Measurements from ENCODE around the gene BICD1.

BICD1 gene

DNA sequence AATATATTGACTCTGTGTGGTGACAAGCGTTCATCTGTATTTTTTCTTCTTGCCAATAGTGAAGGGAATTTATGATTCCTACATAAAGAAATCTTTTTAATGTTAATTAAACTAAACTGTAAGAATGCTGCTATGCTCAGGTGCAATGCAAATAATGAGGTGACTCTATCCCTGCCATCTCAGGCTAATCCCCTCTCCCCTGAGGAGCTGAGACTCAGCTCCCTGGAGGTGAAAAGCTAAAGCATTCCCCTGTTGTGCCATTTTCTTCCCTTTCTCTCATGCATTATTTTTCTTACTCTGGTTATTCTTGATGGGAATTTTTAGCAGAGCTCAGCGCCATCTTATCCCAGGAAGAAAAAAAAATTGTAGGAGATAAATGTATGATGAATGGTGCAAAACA is 178.8 kb downstream of the BICD1 start:
- DNase-seq: peak in 1 of 2 experiments; percentile 28

DNA sequence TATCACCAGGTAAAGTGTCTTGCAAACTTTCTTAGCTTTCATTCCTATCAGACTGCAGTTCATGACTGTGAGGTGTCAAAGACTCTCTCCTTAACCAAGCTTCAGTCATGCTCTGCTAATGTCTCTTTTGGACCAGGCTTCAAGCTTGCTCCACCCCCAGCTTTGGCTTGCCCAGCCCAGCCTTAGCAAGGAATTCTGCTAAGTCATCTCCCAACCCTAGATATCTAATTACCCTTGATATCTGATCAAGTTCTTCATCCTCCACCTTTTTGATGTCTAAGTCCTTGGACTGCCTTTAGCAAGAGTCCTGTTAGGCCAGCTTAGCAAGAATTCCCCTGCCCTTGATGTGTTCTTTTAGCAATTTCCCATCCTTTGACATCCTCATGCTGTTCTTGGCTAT is 183.8 kb downstream of the BICD1 start:
- DNase-seq: no peak

DNA sequence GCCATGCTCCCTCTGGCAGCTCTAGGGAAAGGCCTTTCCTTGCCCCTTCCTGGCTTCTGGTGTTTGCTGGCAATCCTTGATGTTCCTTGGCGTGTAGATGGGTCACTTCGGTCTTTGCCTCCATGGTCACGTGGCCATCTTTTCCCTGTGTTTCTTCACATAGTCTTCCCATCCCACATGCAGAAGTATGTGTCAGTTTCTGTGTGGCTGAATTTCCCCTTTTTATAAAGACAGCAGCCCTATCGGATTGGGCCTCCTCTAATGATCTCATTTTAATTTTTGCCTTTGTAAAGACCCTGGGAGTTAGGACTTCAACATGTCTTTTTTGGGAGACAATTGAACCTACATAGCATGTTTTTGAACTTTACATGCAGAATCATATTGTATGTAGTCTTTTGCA is 185.5 kb downstream of the BICD1 start:
- no peak for DNase-seq

DNA sequence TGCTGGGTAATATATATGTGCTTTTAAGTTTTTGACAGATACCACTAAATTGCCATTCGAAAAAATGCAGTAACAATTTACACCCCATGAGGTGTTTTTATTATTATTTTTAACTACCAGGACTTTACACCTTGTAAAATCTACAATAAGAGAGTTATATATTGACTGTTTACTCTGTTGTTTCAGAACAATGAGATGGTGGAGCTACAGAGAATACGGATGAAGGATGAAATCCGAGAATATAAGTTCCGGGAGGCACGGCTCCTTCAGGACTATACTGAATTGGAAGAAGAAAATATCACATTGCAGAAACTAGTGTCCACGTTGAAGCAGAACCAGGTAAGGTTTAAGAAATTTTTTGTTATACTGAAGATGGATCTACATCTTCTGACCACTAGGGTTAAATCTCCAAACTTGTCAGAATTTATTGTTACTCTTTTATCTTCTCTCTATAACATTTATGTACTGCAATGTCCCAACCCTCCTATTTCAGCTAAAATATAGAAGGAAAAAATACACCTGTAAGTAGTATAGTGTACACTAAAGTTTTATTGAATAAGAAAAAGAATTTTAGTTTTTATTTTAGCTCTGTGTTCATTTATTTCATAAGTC is 187.3 kb downstream of the BICD1 start:
- DNase-seq: no peak

DNA sequence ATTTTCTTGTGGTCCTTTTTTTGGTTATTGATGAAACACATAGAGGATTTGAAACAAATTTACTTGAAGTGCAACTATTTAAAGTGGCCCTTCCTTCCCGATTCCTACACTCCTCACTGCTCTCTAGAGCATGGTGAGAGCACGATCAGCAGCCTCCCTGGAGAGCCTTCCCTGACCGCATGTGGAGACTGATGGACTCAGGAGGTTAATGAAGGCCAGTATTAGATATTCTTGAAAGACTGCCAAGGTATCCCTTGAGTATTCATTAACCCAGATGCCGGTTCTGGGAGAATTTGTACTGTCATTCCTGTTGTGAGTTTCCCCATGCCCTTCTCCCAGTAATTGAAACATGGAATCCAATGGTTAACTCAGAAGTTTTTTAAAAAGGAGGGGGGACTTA is 189.9 kb downstream of the BICD1 start:
- no peak for DNase-seq

DNA sequence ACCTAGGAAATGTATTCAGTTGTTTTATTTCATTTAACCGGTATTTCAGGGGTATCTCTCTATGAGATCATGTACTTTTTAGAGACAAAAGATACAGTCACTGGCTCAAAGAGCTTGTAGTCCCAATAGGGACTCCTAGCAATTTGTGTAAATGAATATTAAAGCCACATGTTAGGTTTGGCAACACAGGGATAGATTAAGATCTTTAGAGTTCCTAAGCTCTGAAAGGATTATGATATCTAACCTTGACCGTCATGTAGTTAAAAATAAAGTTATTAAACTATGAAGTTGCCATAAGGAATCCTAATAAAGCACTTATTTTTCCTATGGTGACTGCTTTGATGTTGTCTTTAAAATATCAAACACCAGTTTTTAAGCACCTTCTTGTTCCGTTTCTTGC is 192.3 kb downstream of the BICD1 start:
- no peak for DNase-seq

DNA sequence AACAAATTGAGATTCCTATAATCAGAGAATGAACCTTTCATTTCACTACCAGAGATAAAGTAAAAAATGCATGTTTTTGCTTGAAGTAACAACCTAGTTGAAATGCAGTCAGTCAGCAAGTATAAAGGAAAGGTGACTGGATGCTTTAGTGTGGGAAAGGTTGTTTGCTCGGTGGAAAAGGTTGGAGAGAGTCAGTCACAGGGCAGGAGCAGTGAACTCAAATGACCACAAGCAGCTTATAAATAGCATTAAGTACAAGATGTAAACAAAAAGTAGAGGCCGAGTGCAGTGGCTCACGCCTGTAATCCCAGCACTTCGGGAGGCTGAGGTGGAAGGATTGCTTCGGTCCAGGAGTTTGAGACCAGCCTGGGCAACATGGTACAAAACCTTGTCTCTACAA is 194.6 kb downstream of the BICD1 start:
- no peak for DNase-seq

DNA sequence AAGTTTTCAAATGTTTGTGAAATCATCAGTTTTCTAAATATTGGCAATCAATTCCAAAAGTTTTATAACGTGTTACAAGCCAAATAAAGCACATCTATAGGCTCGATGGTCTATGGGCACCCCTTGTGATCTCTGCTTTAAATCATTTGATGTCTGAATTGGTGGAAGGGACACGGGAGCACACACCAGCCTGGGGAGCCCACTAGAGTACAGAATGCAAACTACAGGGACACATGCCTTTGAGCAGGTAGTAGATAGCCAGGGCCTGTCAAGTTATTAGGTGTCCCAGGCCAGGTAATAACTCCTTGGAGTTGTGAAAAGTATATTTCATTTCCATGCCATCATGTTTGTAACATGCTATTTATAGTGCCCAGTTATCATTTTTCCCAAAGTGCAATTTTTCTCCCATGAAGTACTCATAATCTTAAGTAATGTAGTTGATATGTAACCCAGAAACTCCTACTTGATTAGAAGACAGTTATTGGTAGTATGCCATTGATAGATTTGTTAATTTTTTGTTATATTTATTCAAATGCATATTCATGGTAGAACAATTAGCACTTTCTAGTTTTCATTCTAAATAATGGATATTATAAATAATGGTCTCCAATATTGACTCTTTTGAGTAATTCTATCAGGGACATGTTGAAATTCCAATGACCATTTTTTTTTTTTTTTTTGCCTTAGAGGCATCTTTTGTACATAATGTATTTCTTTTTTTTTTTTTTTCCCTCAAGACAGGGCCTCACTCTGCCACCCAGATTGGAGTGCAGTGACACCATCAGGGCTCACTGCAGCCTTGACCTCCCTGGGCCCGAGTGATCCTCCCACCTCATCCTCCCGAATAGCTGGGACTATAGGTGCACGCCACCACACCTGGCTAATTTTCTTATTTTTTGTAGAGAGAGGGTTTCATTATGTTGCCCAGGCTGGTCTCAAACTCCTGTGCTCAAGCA is 195.8 kb downstream of the BICD1 start:
- peak in 1 of 2 experiments; percentile 36 for DNase-seq

DNA sequence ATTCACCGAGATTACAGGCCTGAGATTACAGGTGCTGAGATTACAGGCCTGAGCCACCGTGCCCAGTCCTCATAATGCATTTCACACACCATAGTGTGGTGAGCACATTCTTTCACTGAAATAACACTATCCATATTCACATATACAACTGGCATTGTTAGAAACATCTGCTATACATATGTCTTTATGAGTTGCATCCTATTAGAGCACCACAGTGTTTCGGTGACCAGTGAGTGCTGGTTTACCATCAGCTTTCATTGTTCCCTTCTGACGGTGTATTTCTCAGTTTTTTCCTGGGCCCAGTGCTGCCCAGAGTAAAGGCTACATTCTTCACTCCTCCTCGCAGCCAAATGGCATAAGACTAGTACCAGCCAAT is 196.5 kb downstream of the BICD1 start:
- no peak for DNase-seq

DNA sequence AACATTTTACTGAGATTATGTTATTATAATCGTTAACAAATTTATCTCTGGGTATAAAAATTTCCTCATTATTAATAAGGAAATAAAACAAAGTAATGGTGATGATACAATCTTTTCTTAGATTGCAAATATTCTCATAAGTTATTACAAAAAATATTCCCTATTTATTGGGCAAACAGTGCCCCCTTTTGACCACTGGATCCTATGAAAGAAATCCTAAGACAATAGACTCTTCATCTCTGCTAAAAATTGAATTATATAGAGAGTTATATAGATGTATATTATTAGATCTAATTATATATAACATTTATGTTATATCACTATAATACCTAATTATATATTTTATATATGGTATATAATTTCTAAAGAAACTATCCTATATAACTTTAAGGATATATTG is 198.5 kb downstream of the BICD1 start:
- peak in 1 of 2 experiments; percentile 62 for DNase-seq

DNA sequence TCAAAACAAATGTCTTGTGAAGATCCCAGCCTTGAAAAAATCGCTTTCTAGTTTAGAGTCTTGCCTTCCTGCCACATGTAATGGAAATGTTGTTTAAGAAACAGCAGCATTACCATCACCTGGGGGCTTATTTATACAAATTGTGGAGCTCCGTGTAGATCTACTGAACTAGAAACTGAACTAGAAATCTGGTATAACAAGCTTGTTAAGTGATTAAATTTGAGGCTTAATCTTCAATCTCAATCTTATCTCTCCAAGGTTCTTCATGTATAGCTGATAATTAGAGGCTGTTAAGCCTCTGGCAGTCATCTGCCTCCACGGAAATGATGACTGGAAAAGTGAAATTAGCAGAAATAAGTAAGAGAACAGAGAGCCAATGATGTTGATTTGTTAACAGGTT is 200.7 kb downstream of the BICD1 start:
- no peak for DNase-seq

DNA sequence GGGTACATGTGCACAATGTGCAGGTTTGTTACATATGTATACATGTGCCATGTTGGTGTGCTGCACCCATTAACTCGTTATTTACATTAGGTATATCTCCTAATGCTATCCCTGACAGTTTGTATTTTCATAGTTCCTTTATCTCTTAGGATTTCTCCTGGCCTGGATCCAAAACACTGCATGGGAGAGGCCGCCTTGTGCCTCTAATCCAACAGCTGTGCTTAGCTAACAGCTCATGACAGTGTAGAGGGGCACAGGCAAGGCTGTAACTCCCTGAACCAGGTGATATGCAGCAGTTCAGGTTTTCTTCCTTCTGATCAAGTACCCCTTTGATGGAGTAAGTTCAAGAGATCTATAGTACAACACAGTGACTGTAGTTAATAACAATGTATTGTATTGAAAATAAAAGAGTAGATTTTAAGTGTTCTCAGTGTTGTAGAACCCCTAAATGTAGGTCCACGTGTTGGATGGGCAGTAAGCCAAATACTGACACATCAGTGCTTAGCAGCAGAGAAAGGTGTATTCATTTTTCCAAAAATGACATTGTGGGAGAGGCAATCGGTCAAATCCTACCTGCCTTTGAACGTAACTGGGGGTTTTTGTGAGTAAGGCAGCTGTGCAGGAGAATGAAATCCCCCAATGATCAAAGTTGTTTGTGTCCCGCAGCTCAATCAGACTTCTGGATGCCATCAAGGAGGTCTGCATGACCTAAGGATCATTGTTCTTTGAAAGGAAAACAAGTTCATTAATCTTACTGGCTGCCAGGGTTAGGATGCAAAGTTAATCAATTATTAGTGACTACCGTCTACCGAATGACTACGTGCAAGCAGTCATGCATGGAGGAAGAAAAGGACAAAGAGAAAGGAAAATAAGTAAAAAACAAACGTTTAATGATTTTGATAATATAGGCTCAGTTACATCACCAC is 203.4 kb downstream of the BICD1 start:
- no peak for DNase-seq

DNA sequence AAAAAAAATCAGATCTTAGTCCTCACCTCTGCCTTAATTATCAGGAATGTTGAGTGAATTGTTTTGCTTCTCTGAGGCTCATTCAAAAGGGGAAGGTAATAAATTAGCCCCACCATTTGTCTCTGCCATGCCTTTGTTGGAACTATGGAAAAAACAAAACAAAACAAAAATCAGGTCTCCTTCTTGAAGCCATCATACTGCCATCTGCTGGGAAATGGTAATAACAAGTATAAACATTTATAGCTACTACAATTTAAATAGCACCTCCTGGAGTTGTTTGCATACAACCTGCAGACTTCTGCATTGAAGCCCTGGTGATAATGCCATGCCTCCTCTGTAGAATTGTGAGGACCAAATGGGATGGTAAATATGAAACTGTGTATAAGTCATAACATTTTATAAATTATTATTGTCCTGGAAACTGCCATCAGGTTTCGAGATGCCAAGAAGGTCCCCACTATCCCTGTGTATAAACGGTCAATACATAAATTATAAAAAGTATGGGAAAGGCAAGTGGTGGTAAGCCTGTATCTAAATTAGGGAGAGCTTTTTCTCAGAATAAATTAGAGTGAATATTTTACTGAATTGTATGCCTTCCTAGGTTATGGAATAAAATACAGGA is 205.5 kb downstream of the BICD1 start:
- DNase-seq: peak; percentile 54 to 78

DNA sequence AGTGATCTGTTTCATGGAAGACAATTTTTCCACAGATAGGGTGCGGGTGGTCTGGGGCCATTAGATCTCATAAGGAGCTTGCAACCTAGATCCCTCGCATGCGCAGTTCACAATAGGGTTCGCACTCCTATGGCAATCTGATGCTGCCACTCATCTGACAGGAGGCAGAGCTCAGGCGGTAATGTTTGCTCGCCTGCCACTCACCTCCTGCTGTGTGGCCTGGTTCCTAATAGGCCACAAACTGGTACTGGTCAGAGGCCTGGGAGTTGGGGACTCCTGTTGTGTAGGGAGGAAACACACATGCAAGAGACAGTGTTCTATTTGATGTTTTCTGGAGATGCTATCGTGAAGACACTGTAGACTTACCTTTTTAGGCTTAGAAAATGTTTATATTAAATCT is 215.7 kb downstream of the BICD1 start:
- no peak for DNase-seq

DNA sequence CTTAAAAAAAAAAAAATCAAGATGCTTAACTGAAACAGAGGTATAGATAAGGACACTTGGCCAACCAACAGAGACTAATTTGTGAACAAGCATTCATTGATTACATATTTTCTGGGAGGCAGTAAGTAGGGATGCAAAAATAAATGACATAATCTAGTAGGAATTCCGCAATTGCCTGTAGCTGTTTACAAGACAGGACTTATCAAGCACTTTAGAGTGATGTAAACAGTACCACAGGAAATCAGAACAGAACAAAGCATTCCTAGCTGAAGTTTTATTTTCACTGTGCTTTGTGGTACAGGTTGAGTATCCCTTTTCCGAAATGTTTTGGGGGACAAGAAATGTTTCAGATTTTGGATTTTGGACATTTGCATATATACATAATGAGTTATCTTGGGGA is 224.5 kb downstream of the BICD1 start:
- DNase-seq: no peak

DNA sequence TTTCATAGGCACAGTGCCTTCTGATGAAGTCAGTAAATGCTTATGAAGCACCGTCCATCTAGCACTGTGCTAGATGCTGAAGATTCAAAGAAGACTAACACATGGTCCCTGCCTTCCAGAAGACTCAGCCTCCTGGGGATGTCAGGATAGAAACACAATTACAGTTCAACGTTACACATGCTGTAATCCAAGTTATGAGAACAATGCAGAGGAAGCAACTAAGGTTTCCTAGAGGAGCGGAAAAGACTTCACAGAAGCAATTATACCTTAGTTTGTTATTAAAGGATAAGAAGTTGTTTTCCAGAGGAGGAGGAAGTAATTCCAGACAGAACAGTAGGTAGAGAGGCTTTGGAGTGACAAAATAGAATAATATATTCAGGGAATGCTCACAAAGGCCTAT is 225.8 kb downstream of the BICD1 start:
- no peak for DNase-seq

DNA sequence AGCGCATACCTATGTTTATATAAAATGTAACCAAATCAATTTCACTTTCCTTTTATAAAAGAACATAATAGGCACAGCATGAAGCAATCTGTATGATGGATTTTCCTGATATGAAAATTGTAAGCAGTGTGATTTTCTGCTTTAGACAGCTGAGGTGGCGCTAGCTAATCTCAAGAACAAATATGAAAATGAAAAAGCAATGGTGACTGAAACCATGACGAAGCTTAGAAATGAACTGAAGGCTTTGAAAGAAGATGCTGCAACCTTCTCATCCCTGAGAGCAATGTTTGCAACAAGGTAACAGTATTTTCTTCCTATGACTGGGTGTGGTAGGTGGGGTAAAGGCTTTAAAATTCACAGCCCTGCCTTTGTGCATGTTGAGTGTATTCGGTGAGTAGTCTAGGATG is 227.7 kb downstream of the BICD1 start:
- no peak for DNase-seq

DNA sequence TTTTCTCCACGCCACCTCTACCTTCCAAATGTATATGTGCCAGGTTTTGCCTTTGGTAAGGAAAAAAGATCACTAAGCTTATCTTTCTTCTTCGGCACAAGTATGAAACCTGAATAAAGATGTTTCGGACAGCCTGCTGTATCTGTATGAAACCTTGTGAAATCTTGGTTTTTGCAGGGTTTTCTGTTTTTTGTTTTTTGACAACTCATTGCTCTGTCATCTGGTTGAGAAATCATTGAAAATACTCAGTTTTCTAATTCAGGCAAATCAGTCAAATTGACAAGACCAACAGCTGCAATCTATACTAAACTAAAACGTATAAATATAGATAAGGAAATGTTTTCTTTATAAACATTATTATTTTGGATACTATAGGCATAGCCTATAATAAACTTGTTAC is 229.6 kb downstream of the BICD1 start:
- no peak for DNase-seq

DNA sequence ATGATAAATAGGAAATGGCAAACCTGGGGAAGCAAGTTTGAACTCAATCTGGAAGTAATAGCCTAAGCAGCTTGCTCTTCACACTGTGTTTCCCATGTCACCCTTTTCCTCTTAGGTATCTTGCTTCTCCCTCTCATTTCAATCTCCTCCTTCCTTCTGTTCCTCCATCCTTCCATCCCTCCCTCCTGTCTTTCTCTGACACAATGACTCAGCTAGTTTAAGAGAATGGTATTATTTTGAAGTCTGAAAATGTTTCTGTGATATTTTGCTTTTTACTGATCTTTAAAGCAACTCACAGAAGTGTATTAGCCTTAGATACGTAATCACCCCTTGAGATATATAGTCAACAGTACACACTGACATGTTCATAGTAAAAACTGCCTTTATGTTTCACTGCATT is 236.8 kb downstream of the BICD1 start:
- DNase-seq: no peak

DNA sequence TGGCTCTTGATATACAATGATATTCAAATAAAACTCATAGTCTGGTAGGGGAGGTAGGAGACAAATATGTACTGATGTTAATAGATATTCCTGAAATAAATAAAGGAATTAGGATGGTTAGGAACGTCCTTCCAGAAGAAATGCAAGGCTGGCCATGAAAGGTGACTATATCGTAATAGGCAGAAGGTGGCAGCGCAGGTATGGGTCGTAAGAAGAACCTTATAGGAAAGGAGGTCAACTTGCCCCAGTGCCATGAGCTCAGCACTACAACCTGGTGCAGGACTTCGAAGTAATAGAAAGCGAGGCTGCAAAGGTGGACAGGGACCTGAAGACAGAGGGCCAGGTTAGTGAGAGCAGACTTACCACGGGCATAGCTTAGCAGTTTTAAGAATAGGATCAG is 237.4 kb downstream of the BICD1 start:
- peak in 1 of 2 experiments; percentile 30 for DNase-seq

DNA sequence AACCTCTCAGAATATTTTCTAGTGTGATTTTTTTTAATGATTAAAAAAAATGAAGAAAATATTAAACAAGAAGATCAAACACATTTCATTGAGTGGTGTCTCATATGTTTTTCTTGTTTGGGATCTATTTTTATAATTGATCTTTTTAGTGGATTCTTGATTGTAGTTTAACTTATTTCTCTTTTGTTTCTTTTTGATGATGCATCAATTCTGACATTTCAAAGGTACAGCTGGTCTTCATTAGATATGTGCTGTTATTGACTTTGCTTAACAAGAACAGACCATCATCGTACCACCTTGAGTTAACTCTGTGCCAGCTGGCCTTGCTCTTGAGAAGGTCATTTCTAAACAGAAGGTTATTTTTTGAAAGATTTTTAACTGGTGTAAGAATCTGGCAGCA is 246.9 kb downstream of the BICD1 start:
- DNase-seq: no peak

DNA sequence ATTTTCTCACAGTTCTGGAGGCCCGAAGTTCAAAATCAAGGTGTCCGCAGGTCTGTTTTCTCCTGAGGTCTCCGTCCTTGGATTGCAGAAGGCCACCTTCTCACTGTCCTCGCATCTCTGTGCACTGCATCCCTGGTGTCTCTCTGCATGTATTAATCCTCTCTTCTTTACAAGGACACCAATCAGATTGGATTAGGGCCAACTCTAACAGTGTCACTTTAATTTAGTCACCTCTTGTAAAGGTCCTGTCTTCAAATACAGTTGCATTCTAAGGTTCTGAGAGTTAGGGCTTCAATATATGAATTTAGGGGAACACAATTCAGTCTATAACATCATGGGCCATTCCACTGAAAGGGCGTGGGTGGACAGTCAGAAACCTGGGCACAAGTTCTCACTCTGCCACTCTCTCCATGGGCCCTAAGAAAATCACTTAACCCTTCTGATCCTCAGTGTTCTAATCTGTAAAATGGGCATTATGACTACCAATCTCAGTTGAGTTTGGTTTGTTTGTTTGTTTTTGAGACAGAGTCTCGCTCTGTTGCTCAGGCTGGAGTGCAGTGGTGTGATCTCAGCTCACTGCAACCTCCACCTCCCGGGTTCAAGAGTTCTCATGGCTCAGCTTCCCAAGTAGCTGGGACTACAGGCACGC is 251.1 kb downstream of the BICD1 start:
- no peak for DNase-seq

Measured in NCI-H526 (cell line).